Measurements from ENCODE around the gene KCNJ6. TPM values are rescaled to one million over a fixed set of nuclear protein-coding genes. Genes with fewer than 3 reads are reported as not detected.
"Not testable (repeated sequence)": the region's sequence is repeated elsewhere in the genome, so short reads cannot be mapped to it uniquely, and the experiment has no call there.

The KCNJ6 gene
- total RNA-seq, 4 donors from 2014 or later = 0.62 TPM; not detected in 3

GRCh38 chr21:37717534-37717933, 198.7 kb downstream of the KCNJ6 start:
- TF ChIP-seq CTCF (IDR thresholded peaks at IDR 0.05) (no peak), POLR2A (IDR thresholded peaks at IDR 0.05) (no peak)
- H3K36me3 ChIP-seq = no peaks in the 10 kb centered on the region
- no peaks in the 10 kb centered on the region for H3K27me3 ChIP-seq
- intact Hi-C loops (cut with DNase I; ENCODE audit: low total_unique reads) = no loop called here
- H3K4me3 ChIP-seq = no peak overlapping the region
- no peak overlapping the region for H3K27ac ChIP-seq
- no peaks in the 10 kb centered on the region for H3K4me1 ChIP-seq
- DNase-seq = no peak
- H3K9me3 ChIP-seq = no peaks in the 10 kb centered on the region

GRCh38 chr21:37712569-37712934, 203.7 kb downstream of the KCNJ6 start:
- H3K4me1 ChIP-seq; H3K27me3 ChIP-seq; H3K9me3 ChIP-seq; intact Hi-C loops (cut with DNase I; ENCODE audit: low total_unique reads); H3K36me3 ChIP-seq; H3K4me3 ChIP-seq; H3K27ac ChIP-seq; DNase-seq: not testable (repeated sequence)

- Histone ChIP-seq H3K36me3 (no peaks in the 10 kb centered on the region), H3K4me3 (no peak overlapping the region), H3K27ac (no peak overlapping the region), H3K27me3 (no peaks in the 10 kb centered on the region), H3K9me3 (no peaks in the 10 kb centered on the region), H3K4me1 (no peaks in the 10 kb centered on the region)
- TF ChIP-seq CTCF (IDR thresholded peaks at IDR 0.05) (peak; percentile 39 to 53 (median 48)), POLR2A (IDR thresholded peaks at IDR 0.05) (no peak)
- peak in 1 of 2 donors; percentile 22 for DNase-seq
- intact Hi-C loops (cut with DNase I; ENCODE audit: low total_unique reads) = no loop called here
Measured at GRCh38 chr21:37711836-37712568, 204.3 kb downstream of the KCNJ6 start.

GRCh38 chr21:37711286-37711829, 204.9 kb downstream of the KCNJ6 start:
- Histone ChIP-seq H3K9me3 (no peaks in the 10 kb centered on the region), H3K4me1 (no peaks in the 10 kb centered on the region), H3K27ac (no peak overlapping the region), H3K36me3 (no peaks in the 10 kb centered on the region), H3K4me3 (no peak overlapping the region), H3K27me3 (no peaks in the 10 kb centered on the region)
- no peak for TF ChIP-seq POLR2A (IDR thresholded peaks at IDR 0.05)
- no peak for TF ChIP-seq CTCF (IDR thresholded peaks at IDR 0.05)
- DNase-seq = no peak
- intact Hi-C loops (cut with DNase I; ENCODE audit: low total_unique reads) = no loop called here

- no peak for TF ChIP-seq CTCF (IDR thresholded peaks at IDR 0.05)
- TF ChIP-seq POLR2A (IDR thresholded peaks at IDR 0.05) = no peak
- intact Hi-C loops (cut with DNase I; ENCODE audit: low total_unique reads) = no loop called here
- DNase-seq = no peak
- Histone ChIP-seq H3K4me3 (no peak overlapping the region), H3K27ac (no peak overlapping the region), H3K36me3 (no peaks in the 10 kb centered on the region), H3K27me3 (no peaks in the 10 kb centered on the region), H3K9me3 (no peaks in the 10 kb centered on the region), H3K4me1 (no peaks in the 10 kb centered on the region)
Measured at GRCh38 chr21:37710546-37711285, 205.5 kb downstream of the KCNJ6 start.

Data from uterus (tissue), 4 donors.